GM19238 (cell line): Measurements from ENCODE around the gene SLC35D2.
"Not testable (repeated sequence)": the region's sequence is repeated elsewhere in the genome, so short reads cannot be mapped to it uniquely, and the experiment has no call there.

Experiments
- DNase-seq: peaks from one replicate; pipeline ENCODE4 v3.0.0; 2011; ENCODE audit warnings: low spot score; ENCODE audit not compliant: insufficient read length

The SLC35D2 gene

DNA sequence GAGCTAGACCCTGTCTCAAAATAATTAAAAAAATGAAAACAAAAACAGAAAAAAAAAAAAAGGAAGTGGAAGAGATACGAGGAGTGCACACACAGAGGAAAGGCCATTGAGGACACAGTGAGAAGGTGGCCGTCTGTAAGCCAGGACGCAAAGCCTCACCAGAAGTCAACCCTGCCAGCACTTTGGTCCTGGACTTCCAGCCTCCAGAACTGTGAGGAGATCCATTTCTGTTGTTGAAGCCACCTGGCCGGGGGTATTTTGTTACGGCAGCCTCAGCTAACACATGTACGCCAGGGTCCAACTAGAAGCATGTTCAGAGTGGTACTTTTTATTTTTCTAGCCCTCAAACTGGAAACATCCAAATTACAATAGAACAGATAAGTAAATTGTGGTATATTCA lies 21.8 kb downstream of the SLC35D2 start:
- no peak for DNase-seq

DNA sequence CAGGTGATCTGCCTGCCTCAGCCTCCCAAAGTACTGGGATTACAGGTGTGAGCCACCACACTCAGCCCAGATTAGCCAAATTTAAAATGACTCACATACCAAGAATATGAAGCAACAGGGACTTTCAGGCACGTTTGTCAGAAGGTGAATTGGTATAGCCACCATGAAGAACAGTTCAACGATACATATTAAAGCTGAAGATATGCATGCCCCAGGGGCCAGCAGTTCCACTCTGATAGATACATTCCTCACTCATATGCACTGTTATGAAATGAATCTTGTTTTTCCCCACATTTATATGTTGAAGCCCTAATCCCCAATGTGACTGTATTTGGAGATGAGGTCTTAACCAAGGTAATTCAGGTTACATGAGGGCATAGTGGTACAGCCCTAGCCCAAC lies 22.5 kb downstream of the SLC35D2 start:
- DNase-seq = no peak

DNA sequence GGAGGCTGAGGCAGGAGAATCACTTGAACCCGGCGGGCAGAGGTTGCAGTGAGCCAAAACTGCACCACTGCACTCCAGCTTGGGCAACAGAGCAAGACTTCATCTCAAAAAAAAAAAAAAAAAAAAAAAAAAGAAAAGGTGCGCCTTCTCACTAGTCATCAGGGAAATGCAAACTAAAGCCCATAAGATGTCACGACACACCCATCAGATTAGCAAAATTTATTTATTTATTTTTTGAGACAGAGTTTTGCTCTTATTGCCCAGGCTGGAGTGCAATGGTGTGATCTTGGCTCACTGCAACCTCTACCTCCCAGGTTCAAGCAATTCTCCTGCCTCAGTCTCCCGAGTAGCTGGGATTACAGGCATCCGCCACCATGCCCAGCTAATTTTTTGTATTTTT lies 23.0 kb downstream of the SLC35D2 start:
- not testable (repeated sequence) for DNase-seq

DNA sequence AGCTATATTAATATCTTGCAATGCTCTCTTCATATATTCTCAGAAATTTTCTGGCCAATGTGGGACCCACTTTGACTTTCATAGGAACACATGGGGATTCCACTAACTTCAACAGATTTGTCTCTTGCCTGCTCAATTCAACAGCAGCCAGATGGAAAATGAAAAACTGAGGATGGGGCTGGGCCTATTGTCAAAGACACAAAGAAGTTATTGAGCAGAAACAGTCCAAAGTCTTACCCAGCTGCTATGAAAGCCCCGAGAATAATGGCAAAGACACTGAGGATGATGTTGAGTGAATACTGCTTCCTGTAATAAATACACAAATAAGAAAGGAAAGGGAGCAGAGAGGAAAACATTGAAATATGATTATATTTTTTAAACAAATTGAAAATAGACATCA lies 32.6 kb downstream of the SLC35D2 start:
- DNase-seq = no peak

DNA sequence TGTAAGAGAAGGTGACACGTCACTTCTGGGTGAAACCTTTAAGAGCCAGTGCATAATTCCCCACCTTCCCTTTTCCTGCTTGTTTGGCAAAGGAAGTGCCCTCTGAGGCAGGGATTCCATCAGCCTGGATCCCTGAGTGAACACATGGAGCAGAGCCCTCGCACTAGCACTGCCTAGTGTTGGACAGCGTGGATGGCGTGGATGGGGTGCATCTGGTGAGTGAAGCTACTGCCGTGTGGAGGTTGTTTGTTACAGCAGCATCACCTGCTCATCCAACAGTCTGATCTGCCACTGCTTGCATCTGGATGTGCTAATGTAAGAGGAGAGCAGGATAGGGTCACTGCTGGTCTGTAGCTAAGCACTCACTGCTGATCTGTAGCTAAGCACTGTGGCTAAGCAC lies 35.2 kb downstream of the SLC35D2 start:
- DNase-seq = no peak

DNA sequence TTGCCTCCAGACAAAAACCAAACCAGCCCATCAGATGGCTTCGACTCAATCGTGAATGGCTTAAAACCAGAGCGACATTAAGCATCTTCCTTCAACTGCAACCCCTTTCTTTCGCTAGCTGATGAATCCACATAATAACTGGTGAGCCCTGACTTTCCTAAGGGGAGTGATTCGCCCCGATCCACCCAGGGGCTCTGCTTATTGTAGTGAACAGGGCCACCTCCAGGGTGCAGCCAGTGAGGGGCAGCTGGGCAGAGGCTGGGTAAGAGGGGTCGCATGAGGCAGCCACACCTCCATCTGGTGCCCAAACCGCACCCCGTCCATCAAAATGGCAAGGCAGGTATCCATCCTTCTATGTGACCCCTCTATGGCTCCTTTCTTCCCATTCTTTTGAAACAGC lies 38.0 kb downstream of the SLC35D2 start:
- DNase-seq = no peak

DNA sequence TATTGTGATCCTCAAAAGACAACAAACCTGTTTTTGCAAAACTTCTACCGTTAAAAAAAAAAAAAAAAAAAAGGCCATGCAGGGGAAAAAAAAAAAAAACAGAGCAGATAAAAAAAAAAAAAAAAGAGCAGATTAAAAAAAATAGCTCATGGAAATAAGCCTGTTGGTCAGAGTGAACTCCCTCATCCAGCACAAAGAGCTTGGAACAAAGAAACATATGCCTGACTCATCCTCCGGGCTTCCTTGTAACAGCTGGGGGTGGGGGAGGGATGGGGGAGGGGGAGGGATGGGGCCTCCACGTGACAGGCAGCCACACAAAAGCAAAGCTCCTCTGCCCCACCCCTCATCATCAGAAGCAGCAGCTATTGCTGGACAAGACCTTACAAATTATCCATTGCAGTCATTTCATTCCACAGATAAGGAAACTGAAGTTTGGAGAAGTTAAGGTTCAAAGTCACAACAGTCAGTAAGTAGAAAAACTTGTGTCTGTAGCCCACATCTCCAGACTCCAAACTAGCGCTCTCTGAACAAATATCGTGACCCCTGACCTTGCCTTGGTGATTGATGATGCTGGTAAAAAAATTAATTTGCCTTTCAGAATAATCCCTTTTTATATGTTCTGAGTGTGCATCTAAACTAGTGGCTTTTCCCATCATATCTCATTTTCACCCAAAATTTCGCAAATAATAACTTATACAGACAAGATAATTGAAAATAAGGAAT lies 38.9 kb downstream of the SLC35D2 start:
- no peak for DNase-seq

DNA sequence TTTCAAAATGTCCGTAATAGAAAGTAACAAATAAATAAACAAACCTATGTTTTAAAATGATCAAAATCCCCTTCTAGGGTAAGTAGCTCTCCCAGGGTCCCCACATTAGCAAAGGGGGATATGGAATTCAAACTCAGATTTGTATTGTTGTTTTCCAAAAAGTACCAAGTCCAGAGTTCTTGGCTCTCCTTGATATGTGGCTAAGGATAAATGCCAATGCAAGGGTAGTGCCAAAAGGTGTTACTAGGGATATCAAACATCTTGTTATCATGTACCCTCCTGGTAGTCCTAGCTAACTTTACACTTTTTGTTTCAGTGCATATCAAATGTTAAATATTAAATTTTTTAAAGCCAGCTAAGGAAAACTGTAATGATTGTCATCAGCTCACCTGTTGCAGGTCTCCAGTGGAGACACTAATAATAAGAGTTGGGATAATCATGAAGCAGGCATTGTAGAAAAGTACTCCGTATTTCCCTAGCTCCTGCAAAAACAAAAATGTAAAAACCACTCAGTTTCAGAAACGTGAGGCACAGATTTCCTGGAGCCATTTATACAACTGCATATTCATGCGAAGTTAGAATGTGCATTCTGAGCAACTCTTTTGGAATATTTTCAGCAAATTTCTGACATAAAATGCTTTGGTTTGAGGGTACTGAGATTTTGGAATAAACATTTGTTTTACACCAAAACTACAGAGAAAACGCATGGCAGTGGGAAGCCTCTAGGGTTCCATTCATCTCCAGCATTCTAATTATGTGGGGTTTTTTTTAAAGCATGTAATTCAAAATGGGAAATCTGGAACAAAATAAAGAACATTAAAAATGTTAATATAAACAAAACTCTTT lies 39.8 kb downstream of the SLC35D2 start:
- no peak for DNase-seq

DNA sequence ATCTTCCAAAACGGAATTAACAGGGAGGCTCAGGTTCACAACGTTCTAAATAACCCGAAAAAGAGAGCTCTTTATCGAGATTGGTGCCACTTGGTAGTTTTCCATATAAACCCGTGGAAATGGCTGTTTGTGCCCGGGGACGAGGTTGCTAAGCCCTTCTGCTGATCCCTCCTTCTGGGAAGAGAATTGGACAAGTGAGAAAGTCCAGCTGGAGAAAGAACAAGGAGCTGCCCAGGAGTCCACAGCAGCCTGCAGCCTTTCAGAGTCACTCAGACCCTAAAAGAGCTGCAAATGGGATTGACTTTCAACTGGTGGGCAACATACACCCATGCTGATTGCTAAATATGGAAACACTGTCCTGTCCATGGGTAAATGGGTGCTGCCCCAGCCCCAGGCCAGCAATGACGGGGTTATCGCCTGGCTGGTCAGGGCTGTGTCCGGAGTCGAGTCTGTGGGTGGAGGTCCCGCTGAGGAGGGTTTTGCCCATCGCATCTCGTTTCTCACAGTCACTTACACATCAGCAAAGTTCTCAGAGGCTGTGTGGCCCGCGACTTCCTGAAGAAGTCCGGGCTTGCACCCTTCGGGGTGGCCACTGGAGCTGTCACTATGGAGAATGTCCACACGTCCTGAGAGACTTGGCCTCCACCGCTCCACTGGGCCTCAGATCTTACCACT lies 40.8 kb downstream of the SLC35D2 start:
- no peak for DNase-seq

DNA sequence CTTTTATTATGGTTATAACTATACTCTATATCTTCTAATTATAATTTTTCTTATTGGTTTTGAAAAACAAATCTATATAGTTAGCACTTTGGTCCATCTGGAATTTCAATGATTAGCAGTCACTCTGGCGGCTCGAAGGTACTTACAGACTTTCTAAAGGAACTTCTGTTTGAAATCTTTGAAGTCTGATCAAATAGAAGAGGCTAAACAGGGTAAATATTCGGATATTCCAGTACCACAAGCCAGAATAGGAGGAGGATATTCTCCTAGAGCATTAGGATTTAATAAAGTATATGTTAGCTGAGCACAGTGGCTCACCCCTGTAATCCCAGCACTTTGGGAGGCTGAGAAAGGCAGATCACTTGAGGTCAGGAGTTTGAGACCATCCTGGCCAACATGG lies 42.8 kb downstream of the SLC35D2 start:
- DNase-seq = no peak

DNA sequence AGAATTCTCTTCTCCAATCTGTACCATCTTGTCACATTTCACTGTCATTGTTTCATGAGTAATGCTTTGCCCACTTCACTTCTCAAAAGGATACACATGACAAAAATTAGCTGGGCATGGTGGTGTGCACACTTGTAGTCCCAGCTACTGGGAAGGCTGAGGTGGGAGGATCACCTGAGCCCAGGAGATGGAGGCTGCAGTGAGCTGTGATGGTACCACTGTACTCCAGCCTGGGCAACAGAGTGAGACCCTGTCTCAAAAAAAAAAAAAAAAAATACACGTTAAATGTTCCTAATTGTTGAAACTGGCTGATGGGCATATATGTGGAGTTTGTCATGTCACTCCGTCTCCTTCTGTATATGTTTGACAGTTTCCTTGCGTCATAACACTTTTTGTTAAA lies 45.2 kb downstream of the SLC35D2 start:
- DNase-seq = no peak

DNA sequence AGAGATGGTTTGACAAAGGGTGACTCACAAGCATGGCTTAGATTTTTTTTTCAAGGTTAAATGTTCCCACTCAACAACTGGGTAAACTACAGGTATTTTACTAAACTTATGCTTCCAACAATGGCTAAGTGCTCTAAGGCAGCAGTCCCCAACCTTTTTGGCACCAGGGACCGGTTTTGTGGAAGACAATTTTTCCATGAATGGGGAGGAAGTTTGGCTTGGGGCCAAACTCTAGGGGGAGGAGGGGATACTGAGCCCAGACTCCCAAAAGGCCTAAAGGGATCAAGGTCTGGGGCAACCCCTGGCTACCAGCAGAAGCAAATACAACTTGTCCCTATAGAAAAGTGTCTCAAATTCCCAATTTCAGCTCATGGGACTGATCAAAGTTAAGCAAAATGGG lies 49.6 kb downstream of the SLC35D2 start:
- no peak for DNase-seq

DNA sequence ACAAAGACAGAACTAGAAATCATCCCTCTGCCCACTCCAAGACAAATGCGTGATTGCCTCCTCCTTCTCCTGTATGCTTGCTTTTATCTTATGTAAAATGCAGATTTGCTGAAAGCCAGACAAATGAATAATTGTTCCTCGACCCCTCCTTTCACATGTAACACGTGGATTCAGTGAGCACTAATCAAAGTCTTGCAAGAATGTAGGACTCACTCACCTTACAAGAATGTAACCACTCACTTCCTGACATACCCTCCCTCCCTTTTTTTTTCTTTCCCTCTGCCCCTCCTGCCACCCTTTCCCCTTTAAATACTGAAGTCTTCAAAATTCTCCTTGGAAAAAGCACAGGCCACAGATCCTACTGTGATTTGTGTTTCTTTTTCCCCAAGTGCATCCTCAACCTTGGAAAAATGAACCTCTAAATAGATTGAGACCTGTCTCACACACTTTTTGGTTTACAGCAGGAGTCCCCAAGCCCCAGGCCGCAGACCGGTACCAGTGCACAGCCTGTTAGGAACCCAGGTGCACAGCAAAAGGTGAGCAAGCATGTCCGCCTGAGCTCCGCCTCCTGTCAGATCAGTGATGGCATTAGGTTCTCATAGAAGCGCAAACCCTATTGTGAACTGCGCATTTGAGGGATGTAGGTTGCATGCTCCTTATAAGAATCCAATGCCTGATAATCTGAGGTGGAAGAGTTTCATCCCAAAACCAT lies 52.1 kb downstream of the SLC35D2 start:
- no peak for DNase-seq

DNA sequence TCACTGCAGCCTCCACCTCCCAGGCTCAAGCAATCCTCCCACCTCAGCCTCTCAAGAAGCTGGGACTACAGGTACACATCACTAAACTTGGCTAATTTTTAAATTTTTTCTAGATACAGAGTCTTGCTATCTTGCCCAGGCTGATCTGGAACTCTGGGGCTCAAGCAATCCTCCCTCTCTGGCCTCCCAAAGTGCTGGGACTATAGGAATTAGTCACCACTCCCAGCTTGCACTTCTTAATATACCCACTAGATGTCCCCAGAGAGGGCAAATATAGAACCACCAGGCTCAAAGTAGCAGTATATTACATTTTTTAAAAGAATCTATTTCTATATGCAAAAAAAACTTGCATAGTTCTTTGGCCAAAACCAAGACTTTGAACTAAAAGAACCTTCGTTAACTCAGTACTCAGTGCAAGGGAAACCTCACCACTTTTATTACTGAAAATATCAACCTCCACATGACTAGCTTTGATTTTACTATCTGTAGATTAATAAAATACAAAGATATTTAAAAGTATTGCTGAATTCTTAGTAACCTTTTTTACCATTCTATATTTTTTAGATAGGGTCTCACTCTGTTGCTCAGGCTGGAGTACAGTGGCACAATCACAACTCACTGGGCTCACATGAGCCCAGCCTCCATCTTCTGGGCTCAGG lies 55.7 kb downstream of the SLC35D2 start:
- DNase-seq = peak; percentile 13

DNA sequence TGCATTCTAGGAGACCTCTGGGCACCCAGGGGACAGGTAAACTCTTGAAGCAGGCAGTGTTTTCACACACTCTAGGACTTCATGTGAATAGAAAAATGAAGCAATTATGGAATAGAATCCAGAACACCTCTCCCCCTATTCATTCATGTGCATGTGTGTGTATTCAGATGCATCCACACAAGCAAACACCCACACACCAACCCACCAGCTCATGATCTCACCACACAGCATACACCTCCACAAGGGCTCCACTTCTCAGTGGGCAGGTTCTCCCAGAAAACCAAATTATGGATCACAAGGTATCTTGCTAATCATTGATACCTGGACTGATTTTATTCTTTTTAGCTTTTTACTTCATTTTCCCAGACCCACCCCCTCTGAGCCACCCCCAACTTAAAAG lies 60.3 kb downstream of the SLC35D2 start:
- no peak for DNase-seq

DNA sequence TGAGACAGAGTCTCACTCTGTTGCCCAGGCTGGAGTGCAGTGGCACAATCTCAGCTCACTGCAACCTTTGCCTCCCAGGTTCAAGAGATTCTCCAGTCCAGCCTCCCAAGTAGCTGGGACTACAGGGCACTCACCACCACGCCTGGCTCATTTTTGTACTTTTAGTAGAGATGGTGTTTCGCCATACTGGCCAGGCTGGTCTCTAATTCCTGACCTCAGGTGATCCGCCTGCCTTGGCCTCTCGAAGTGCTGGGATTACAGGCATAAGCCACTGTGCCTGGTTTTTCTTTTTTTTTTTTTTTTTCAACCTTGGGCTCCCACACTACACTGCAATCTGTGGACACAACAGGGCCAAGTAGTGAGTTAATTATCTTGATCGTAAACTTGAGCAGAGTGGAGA lies 60.8 kb downstream of the SLC35D2 start:
- not testable (repeated sequence) for DNase-seq

DNA sequence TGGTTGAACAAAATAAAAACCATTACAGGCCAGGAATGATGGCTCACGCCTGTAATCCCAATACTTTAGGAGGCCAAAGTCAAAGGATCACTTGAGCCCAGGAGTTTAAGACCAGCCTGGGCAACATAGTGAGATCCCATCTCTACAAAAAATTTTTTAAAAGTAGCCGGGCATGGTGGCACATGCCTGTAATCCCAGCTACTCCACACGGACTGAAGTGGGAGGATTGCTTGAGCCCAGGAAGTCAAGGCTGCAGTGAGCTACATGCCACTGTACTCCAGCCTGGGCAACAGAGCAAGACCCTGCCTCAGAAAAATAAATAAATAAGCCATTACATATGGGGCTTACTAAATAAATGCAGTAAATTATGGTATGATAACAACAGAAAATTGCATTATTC lies 61.3 kb downstream of the SLC35D2 start:
- not testable (repeated sequence) for DNase-seq

DNA sequence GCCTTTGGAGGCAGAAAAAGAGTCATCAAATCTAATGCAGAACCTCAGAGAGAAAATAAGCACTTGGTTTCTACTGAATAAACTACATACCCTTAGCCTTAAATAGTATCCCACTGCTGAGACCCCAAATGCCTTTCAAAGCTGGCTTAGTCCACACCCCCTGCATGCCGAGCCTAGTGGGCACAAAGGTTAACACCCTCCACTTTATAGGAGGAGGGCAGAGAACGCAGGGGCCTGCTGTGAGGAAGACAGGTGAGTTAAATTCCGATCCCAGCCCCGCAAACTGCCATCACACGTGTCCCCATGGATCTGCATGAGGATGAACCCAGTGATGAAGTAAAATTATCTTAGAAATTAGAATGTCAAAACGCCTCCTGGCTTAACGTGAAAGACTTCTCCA lies 62.0 kb downstream of the SLC35D2 start:
- no peak for DNase-seq

DNA sequence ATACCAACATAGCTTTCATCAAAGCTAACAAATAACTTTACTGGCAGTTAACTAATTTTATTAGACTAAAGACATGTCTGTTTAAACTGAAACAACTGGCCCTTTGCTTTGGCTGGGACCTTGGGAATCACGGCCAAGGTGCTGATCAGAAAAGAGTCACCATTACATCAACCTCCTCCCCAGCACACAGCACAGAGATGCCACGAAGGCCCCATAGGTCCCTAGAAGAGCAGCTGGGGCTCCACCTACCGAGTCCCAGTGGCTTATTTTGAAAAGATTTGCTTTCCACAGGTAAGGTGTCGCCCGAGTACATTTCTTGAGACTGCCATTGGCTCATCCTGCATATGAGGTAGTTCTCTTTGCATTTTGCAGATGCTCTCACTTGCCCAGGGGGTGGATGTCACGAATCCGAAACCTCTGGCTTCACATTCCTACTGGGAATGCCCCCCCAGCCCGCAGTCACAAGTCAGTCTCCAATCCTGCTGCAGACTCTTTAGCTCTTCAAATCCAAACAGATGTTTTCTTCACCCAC lies 62.7 kb downstream of the SLC35D2 start:
- no peak for DNase-seq

DNA sequence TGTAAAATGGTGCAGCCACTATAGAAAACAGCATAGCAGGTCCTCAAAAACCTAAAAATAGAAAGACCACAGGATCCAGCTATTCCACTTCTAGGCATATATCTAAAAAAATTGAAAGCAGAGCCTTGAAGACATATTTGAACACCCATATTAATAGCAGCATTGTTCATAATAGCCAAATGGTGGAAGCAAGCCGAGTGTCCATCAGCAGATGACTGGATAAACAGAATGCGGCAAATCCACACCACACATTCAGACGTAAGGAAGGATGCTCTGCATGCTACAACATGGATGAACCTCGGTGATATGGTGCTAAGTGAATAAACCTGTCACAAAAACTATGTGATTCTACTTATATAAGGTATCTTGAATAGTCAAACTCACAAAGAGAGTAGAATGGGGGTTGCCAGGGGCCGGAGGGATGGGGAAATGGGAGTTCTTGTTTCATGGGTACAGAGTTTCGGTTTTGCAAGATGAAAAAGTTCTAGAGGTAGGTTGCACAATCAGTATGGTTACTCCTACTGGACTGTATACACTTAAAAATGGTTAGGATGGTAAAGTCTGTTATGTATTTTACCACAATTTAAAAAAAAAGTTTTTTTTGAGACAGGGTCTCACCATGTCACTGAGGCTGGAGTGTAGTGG lies 64.5 kb downstream of the SLC35D2 start:
- DNase-seq = no peak
